HepG2 (cell line): Measurements from ENCODE around the gene LZTS2. TPM values are rescaled to one million over a fixed set of nuclear protein-coding genes. Genes with fewer than 3 reads are reported as not detected.

Experiments used
- ARNT ChIP-seq: fragments of 450-650 bp; IDR thresholded peaks from 2 replicates; pipeline ENCODE4 v1.6.1; 2017
- ATF7-NPFF ChIP-seq: sonication (generic); formaldehyde crosslinking; IDR thresholded peaks from 2 replicates; pipeline ENCODE4 v1.8.1; 2023; ENCODE audit warnings: mild to moderate bottlenecking, low read depth, missing genetic modification reagents, moderate library complexity
- CHCHD3 ChIP-seq: sonication (generic); formaldehyde crosslinking; IDR thresholded peaks from 2 replicates; pipeline ENCODE4 v1.8.0; 2022; ENCODE audit warnings: mild to moderate bottlenecking, missing genetic modification reagents, moderate library complexity
- E2F2 ChIP-seq: sonication (generic); formaldehyde crosslinking; IDR thresholded peaks from 2 replicates; pipeline ENCODE4 v1.4.0; 2020; ENCODE audit warnings: missing genetic modification reagents, borderline replicate concordance
- HNF4G ChIP-seq, 2 experiments: sonication (generic) in 1 of 2; formaldehyde crosslinking in 1 of 2; IDR thresholded peaks; 2 replicates each; pipeline versions ENCODE4 v1.4.0 to v1.6.1; 2011 to 2020; ENCODE audit warnings: borderline replicate concordance in 2 of 2, low read depth in 2 of 2, mild to moderate bottlenecking in 2 of 2, low read length in 1 of 2, missing genetic modification reagents in 1 of 2, moderate library complexity in 1 of 2
- JUNB ChIP-seq: sonication (generic); formaldehyde crosslinking; IDR thresholded peaks from 2 replicates; pipeline ENCODE4 v1.8.0; 2022; ENCODE audit warnings: missing genetic modification reagents, mild to moderate bottlenecking, borderline replicate concordance
- MAF1 ChIP-seq: sonication (generic); formaldehyde crosslinking; IDR thresholded peaks from 2 replicates; pipeline ENCODE4 v1.5.0; 2020; ENCODE audit warnings: missing genetic modification reagents, borderline replicate concordance
- MEF2D ChIP-seq: sonication (generic); formaldehyde crosslinking; IDR thresholded peaks from 2 replicates; pipeline ENCODE4 v1.5.1; 2020; ENCODE audit warnings: mild to moderate bottlenecking, missing genetic modification reagents
- MYPOP ChIP-seq: sonication (generic); formaldehyde crosslinking; IDR thresholded peaks from 2 replicates; pipeline ENCODE4 v1.8.1; 2023; ENCODE audit warnings: mild to moderate bottlenecking, moderate library complexity, missing genetic modification reagents
- NFKBIZ ChIP-seq: IDR thresholded peaks from 2 replicates; pipeline ENCODE4 v1.6.1; 2018; ENCODE audit warnings: missing genetic modification reagents, missing compliant biosample characterization
- POLR2AphosphoS5 ChIP-seq: IDR thresholded peaks from 2 replicates; pipeline ENCODE4 v1.6.1; 2012; ENCODE audit warnings: low read depth, low read length
- RAD51 ChIP-seq: fragments of 450-650 bp; IDR thresholded peaks from 2 replicates; pipeline ENCODE4 v1.6.1; 2016; ENCODE audit warnings: borderline replicate concordance
- REL ChIP-seq: sonication (generic); formaldehyde crosslinking; conservative IDR thresholded peaks from 2 replicates; pipeline ENCODE4 v1.8.0; 2022; ENCODE audit warnings: mild to moderate bottlenecking, missing genetic modification reagents, moderate library complexity
- REXO4 ChIP-seq: sonication (generic); formaldehyde crosslinking; IDR thresholded peaks from 2 replicates; pipeline ENCODE4 v1.8.0; 2022; ENCODE audit warnings: missing genetic modification reagents, mild to moderate bottlenecking, borderline replicate concordance
- TBL1XR1 ChIP-seq: fragments of 150-350 bp; IDR thresholded peaks from 2 replicates; pipeline ENCODE4 v1.6.1; 2014; ENCODE audit warnings: borderline replicate concordance, low read length; ENCODE audit not compliant: partially characterized antibody
- THRA ChIP-seq: sonication (generic); formaldehyde crosslinking; IDR thresholded peaks from 2 replicates; pipeline ENCODE4 v1.4.0; 2020; ENCODE audit warnings: missing genetic modification reagents, borderline replicate concordance
- U2AF1 ChIP-seq: fragments of 200-400 bp; formaldehyde crosslinking; optimal IDR thresholded peaks from 2 replicates; pipeline ENCODE3; 2017; ENCODE audit warnings: mild to moderate bottlenecking, low read depth, low read length
- ZBTB43 ChIP-seq: sonication (generic); formaldehyde crosslinking; conservative IDR thresholded peaks from 2 replicates; pipeline ENCODE4 v1.4.0; 2020; ENCODE audit warnings: missing genetic modification reagents
- ZNF225 ChIP-seq: sonication (generic); formaldehyde crosslinking; IDR thresholded peaks from 2 replicates; pipeline ENCODE4 v1.4.0; 2020; ENCODE audit warnings: mild to moderate bottlenecking, missing genetic modification reagents
- ZNF230 ChIP-seq: sonication (generic); formaldehyde crosslinking; IDR thresholded peaks from 2 replicates; pipeline ENCODE4 v1.4.0; 2020; ENCODE audit warnings: mild to moderate bottlenecking, missing genetic modification reagents
- ZNF749 ChIP-seq: sonication (generic); formaldehyde crosslinking; IDR thresholded peaks from 2 replicates; pipeline ENCODE4 v1.8.0; 2022; ENCODE audit warnings: mild to moderate bottlenecking, missing genetic modification reagents, moderate library complexity, borderline replicate concordance
- ZNF772 ChIP-seq: sonication (generic); formaldehyde crosslinking; IDR thresholded peaks from 2 replicates; pipeline ENCODE4 v1.5.0; 2020; ENCODE audit warnings: mild to moderate bottlenecking, missing genetic modification reagents
- ZNF788 ChIP-seq: sonication (generic); formaldehyde crosslinking; IDR thresholded peaks from 2 replicates; pipeline ENCODE4 v1.5.0; 2020; ENCODE audit warnings: mild to moderate bottlenecking, missing genetic modification reagents, borderline replicate concordance
- ZSCAN31 ChIP-seq: sonication (generic); formaldehyde crosslinking; IDR thresholded peaks from 2 replicates; pipeline ENCODE4 v1.5.0; 2020; ENCODE audit warnings: low read depth, mild to moderate bottlenecking, missing genetic modification reagents
- polyA plus RNA-seq, 8 experiments: library from polyadenylated mRNA; depleted of rRNA in 3 of 8; stranded (reverse) in 7 of 8; unstranded in 1 of 8; fragments of >200 nt; fragmentation: Illumina TruSeq in 4 of 8; extraction: Trizol in 4 of 8; gene quantifications; 2 replicates each; pipeline versions ENCODE4 v1.2.1 to v1.2.3, GENCODE V29; 2011 to 2016; ENCODE audit warnings: low read depth in 4 of 8, missing spikeins in 1 of 8, mixed read lengths in 1 of 8; ENCODE audit not compliant: insufficient read depth in 1 of 8
- total RNA-seq, 5 experiments: library from RNA; depleted of rRNA; stranded (reverse); fragments of >200 nt; fragmentation: Illumina TruSeq; extraction: Trizol; gene quantifications; 2 replicates each; pipeline ENCODE4 v1.2.3, GENCODE V29; 2016; ENCODE audit warnings: low read depth in 1 of 5

The LZTS2 gene
- total and polyA plus RNA-seq, 2 of the 13 experiments (the other 11 are each of a cell fraction or from before 2014, with no cell fraction given): 43.6 to 65.6 TPM

GRCh38 chr10:100970076-100970913, 29.3 kb upstream of the LZTS2 start (continued):
- TF ChIP-seq ZNF788 (CRISPR knock-in tag) (0 out of 2 replicates have a peak, but pooled peaks have one; percentile 76), MAF1 (no peak), MEF2D (CRISPR knock-in tag) (no peak), MYPOP (CRISPR knock-in tag) (no peak; the same call in 1 of the 2 replicates), ZNF772 (CRISPR knock-in tag) (no peak; the same call in 1 of the 2 replicates), REL (CRISPR knock-in tag) (no peak; the same call in 1 of the 2 replicates), POLR2AphosphoS5 (peak; percentile 87), TBL1XR1 (no peak), ZNF749 (CRISPR knock-in tag) (no peak), JUNB (CRISPR knock-in tag) (no peak), ATF7-NPFF (CRISPR knock-in tag) (peak; percentile 76), CHCHD3 (no peak), U2AF1 (no peak), ZNF225 (CRISPR knock-in tag) (0 out of 2 replicates have a peak, but pooled peaks have one; percentile 39), THRA (CRISPR knock-in tag) (peak; percentile 17; the same call in 1 of the 2 replicates), REXO4 (CRISPR knock-in tag) (no peak), ZNF230 (no peak; the same call in none of the 2 replicates), E2F2 (CRISPR knock-in tag) (no peak), ZSCAN31 (0 out of 2 replicates have a peak, but pooled peaks have one; percentile 9), HNF4G (IDR thresholded peaks at IDR 0.05; ENCODE audit: borderline replicate concordance, low read depth, low read length) (peak; percentile 53), HNF4G (CRISPR knock-in tag; IDR thresholded peaks at IDR 0.05; ENCODE audit: borderline replicate concordance, low read depth) (peak; percentile 67; the same call in 1 of the 2 replicates), ZBTB43 (CRISPR knock-in tag) (peak; percentile 81), NFKBIZ (CRISPR knock-in tag) (no peak), ARNT (no peak), RAD51 (no peak)
